GM19099 (cell line): Measurements from ENCODE around the gene GPR61.

Source experiments
- POLR2A ChIP-seq: IDR thresholded peaks from 3 replicates; pipeline ENCODE4 v1.6.1; 2011; ENCODE audit warnings: low read depth; ENCODE audit not compliant: insufficient read length; ENCODE audit errors: extremely low read depth

GPR61 gene

GRCh38 chr1:109501644-109502363 is 37.9 kb upstream of the GPR61 start:
- no peak for TF ChIP-seq POLR2A

GRCh38 chr1:109502364-109502851 is 37.3 kb upstream of the GPR61 start:
- no peak for TF ChIP-seq POLR2A

- no peak for TF ChIP-seq POLR2A
These were observed 35.7 kb upstream of the GPR61 start for GRCh38 chr1:109503935-109504334.

GRCh38 chr1:109504974-109505373 is 34.7 kb upstream of the GPR61 start:
- no peak for TF ChIP-seq POLR2A

- TF ChIP-seq POLR2A, result no peak
These were observed 31.4 kb upstream of the GPR61 start for GRCh38 chr1:109508001-109508872.

GRCh38 chr1:109508873-109509175 is 30.8 kb upstream of the GPR61 start:
- TF ChIP-seq POLR2A, result no peak

GRCh38 chr1:109509176-109510134 is 30.2 kb upstream of the GPR61 start, which contains the start of gene AMIGO1:
TSS of gene AMIGO1 (minus strand) at chr1:109509727. CDS start at chr1:109508912, 815 bp downstream.
- TF ChIP-seq POLR2A, result peak; percentile 39

- TF ChIP-seq POLR2A, result no peak
These were observed 26.5 kb upstream of the GPR61 start for GRCh38 chr1:109513110-109513710.

GRCh38 chr1:109514846-109515245 is 24.8 kb upstream of the GPR61 start:
- TF ChIP-seq POLR2A, result no peak

GRCh38 chr1:109516872-109517271 is 22.8 kb upstream of the GPR61 start:
- TF ChIP-seq POLR2A, result no peak

- no peak for TF ChIP-seq POLR2A
These were observed 22.3 kb upstream of the GPR61 start for GRCh38 chr1:109517337-109517736.

GRCh38 chr1:109521002-109521951 is 18.4 kb upstream of the GPR61 start:
- TF ChIP-seq POLR2A, result no peak

- no peak for TF ChIP-seq POLR2A
These were observed 17.6 kb upstream of the GPR61 start for GRCh38 chr1:109522026-109522425.

GRCh38 chr1:109523706-109524105 is 16.0 kb upstream of the GPR61 start:
- TF ChIP-seq POLR2A, result no peak
